Endodermal cell (in vitro differentiated cells): ENCODE data around the gene NFAT5. TPM values are rescaled to one million over a fixed set of nuclear protein-coding genes. Genes with fewer than 3 reads are reported as not detected.

Source experiments
- DNase-seq: peaks from one replicate; pipeline ENCODE4 v3.0.0-alpha.2; 2017
- H3K27ac ChIP-seq: 2 replicates; pipeline ENCODE4 v1.5.1; 2013; ENCODE audit warnings: mild to moderate bottlenecking, low read depth, low read length, moderate library complexity
- H3K27me3 ChIP-seq: 2 replicates; pipeline ENCODE4 v1.6.1; 2013; ENCODE audit warnings: mild to moderate bottlenecking, low read length, moderate library complexity; ENCODE audit not compliant: insufficient read depth, control insufficient read depth, poor library complexity, severe bottlenecking
- H3K36me3 ChIP-seq: 2 replicates; pipeline ENCODE4 v1.7.0; 2013; ENCODE audit warnings: mild to moderate bottlenecking, low read length, moderate library complexity; ENCODE audit not compliant: control insufficient read depth, insufficient read depth
- H3K4me1 ChIP-seq: one replicate; pipeline ENCODE4 v1.7.0; 2013; ENCODE audit warnings: low read length; ENCODE audit not compliant: control insufficient read depth, insufficient read depth
- H3K4me3 ChIP-seq: 2 replicates; pipeline ENCODE4 v1.5.1; 2013; ENCODE audit warnings: mild to moderate bottlenecking, low read length, moderate library complexity
- H3K9ac ChIP-seq: 2 replicates; pipeline ENCODE4 v1.6.1; 2013; ENCODE audit warnings: mild to moderate bottlenecking, low read length, moderate library complexity; ENCODE audit not compliant: poor library complexity, severe bottlenecking; ENCODE audit errors: extremely low read depth
- H3K9me3 ChIP-seq: 2 replicates; pipeline ENCODE4 v1.6.1; 2013; ENCODE audit warnings: mild to moderate bottlenecking, low read length, moderate library complexity; ENCODE audit not compliant: control insufficient read depth
- H3K27ac Mint-ChIP-seq: 2 replicates; pipeline ENCODE4 v1.8.0; 2020; ENCODE audit warnings: mixed read lengths
- H3K27me3 Mint-ChIP-seq: 2 replicates; pipeline ENCODE4 v1.8.0; 2021; ENCODE audit warnings: mild to moderate bottlenecking, mixed read lengths; ENCODE audit not compliant: insufficient read depth
- H3K36me3 Mint-ChIP-seq: 2 replicates; pipeline ENCODE4 v1.8.0; 2020; ENCODE audit warnings: low read depth, mixed read lengths
- H3K4me1 Mint-ChIP-seq: 2 replicates; pipeline ENCODE4 v1.8.0; 2020; ENCODE audit warnings: mixed read lengths
- H3K4me3 Mint-ChIP-seq: 2 replicates; pipeline ENCODE4 v1.8.0; 2020; ENCODE audit warnings: mild to moderate bottlenecking, moderate library complexity, mixed read lengths
- H3K9me3 Mint-ChIP-seq: 2 replicates; pipeline ENCODE4 v1.8.0; 2020; ENCODE audit warnings: mild to moderate bottlenecking, mixed read lengths
- CTCF ChIP-seq: fragments of 200-600 bp; sonication (generic); conservative IDR thresholded peaks from 2 replicates; pipeline ENCODE4 v1.5.0; 2021; ENCODE audit warnings: antibody characterized with exemption, mild to moderate bottlenecking
- WGBS, 2 experiments: methylation state at CpG; one replicate each; pipeline versions ENCODE4 v1.1.5 to v1.1.7; 2013; ENCODE audit warnings: missing lambda C conversion rate in 2 of 2, mixed read lengths in 1 of 2; ENCODE audit not compliant: insufficient coverage in 1 of 2, insufficient read length in 1 of 2; 5-methylcytosine and 5-hydroxymethylcytosine counted together
- total RNA-seq, 2 donors: library from RNA; stranded (reverse); fragmentation: NEBNext Ultra II Directional in 1 of 2; extraction: Animal tissue kit (Norgen Biotek cat#: 25700) in 1 of 2; gene quantifications; 2 replicates in 1 of 2; 3 replicates in 1 of 2; pipeline ENCODE4 v1.2.1, GENCODE V29; 2021

Gene NFAT5
- total RNA-seq, 2 donors from 2014 or later, result 38.8 to 40.3 TPM

- Histone ChIP-seq H3K9me3 (no peaks in the 10 kb centered on the region), H3K9ac (no peak overlapping the region), H3K4me1 (peaks cover 3% of the 10 kb centered on the region), H3K4me3 (no peak overlapping the region), H3K27ac (no peak overlapping the region), H3K36me3 (peaks cover 9% of the 10 kb centered on the region), H3K27me3 (no peaks in the 10 kb centered on the region)
- TF ChIP-seq CTCF, result no peak
- H3K27me3 Mint-ChIP-seq, result no peaks in the 10 kb centered on the region
- no peak for DNase-seq
- H3K36me3 Mint-ChIP-seq, result peaks cover 2% of the 10 kb centered on the region
- no peaks in the 10 kb centered on the region for H3K9me3 Mint-ChIP-seq
- H3K4me1 Mint-ChIP-seq, result peaks cover 19% of the 10 kb centered on the region
- H3K4me3 Mint-ChIP-seq, result no peak overlapping the region
- H3K27ac Mint-ChIP-seq, result no peak overlapping the region
- WGBS, 2 experiments, result 90 to 95% methylated on average over 6 to 8 of the region's 8 CpGs
Measured at GRCh38 chr16:69595127-69596036, 29.6 kb downstream of the NFAT5 start.

DNA sequence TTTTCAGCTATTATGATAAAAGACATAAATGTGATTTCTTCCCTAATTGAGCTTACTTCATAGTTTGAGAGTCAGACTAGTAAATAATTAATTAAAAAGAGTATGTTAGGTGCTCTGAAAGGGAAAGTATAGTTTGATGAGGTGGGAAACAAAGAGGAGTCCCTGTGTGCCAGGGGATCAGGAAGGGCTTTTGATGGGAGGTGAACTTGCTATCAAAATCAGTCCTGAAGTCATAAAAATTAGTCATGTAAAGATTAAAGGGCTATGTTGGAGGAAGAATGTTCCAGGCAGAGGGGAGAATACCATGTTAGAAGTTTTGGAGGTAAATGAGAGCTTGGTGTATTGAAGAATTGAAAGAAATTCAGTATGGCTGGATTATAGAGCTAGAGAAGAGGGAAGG is 31.0 kb downstream of the NFAT5 start:
- H3K9me3 ChIP-seq, result no peaks in the 10 kb centered on the region
- H3K36me3 ChIP-seq, result peaks cover 5% of the 10 kb centered on the region
- no peaks in the 10 kb centered on the region for H3K27me3 Mint-ChIP-seq

GRCh38 chr16:69598045-69598444 is 32.3 kb downstream of the NFAT5 start:
- Mint-ChIP-seq H3K4me3 (no peak overlapping the region), H3K27me3 (no peaks in the 10 kb centered on the region), H3K36me3 (peaks cover 2% of the 10 kb centered on the region), H3K4me1 (peaks cover 14% of the 10 kb centered on the region), H3K27ac (no peak overlapping the region), H3K9me3 (no peaks in the 10 kb centered on the region)
- H3K36me3 ChIP-seq, result peaks cover 4% of the 10 kb centered on the region
- no peaks in the 10 kb centered on the region for H3K27me3 ChIP-seq
- no peak for TF ChIP-seq CTCF
- no peak for DNase-seq
- no peaks in the 10 kb centered on the region for H3K4me1 ChIP-seq
- no peak overlapping the region for H3K4me3 ChIP-seq
- H3K9me3 ChIP-seq, result no peaks in the 10 kb centered on the region
- H3K27ac ChIP-seq, result no peak overlapping the region
- no peak overlapping the region for H3K9ac ChIP-seq
- WGBS, 2 experiments, result 99 to 100% methylated on average over 1 to 5 of the region's 5 CpGs

More for the DNA sequence above, 31.0 kb downstream of the NFAT5 start:
- Histone ChIP-seq H3K4me1 (no peaks in the 10 kb centered on the region), H3K4me3 (no peak overlapping the region), H3K9ac (no peak overlapping the region), H3K27ac (no peak overlapping the region), H3K27me3 (no peaks in the 10 kb centered on the region)
- Mint-ChIP-seq H3K9me3 (no peaks in the 10 kb centered on the region), H3K4me3 (no peak overlapping the region), H3K4me1 (peaks cover 14% of the 10 kb centered on the region), H3K27ac (no peak overlapping the region), H3K36me3 (peaks cover 2% of the 10 kb centered on the region)
- DNase-seq, result no peak
- TF ChIP-seq CTCF, result no peak
